KG1 (cell line): Measurements from ENCODE around the gene UBE2QL1.

Experiments
- DNase-seq: peaks from one replicate; lab custom pipeline; 2025; lab: John Stamatoyannopoulos, UW

UBE2QL1 gene

DNA sequence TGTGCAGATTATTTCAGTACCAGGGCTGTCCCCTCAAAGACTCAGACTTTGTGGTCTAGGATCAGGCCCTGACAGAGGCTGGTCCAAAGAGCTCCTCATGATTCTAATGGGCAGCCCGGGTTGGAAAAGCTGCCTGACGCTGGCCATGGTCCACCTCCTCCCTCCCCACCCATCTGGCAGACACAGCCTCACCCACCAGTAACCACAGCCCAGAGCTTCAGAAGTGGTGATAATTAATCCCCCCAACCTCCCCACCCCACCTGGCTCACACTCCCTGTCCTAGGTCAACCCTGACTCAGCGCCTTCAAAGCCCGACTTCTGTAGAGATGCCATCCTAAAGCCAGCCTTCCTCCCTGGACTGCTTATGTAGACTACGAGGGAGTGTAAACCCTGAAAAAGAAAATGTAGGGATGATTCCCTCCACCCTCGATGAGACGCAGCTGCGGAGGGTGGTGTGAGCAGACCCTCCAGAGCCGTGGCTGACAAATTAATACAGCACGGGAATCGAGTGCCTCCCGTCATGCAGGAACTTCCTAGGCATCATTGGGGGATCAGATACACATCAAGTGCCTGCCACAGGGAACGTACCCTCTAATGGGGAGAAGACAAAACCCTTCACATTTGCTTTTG, 7.0 kb downstream of the UBE2QL1 start:
- DNase-seq = no peak

DNA sequence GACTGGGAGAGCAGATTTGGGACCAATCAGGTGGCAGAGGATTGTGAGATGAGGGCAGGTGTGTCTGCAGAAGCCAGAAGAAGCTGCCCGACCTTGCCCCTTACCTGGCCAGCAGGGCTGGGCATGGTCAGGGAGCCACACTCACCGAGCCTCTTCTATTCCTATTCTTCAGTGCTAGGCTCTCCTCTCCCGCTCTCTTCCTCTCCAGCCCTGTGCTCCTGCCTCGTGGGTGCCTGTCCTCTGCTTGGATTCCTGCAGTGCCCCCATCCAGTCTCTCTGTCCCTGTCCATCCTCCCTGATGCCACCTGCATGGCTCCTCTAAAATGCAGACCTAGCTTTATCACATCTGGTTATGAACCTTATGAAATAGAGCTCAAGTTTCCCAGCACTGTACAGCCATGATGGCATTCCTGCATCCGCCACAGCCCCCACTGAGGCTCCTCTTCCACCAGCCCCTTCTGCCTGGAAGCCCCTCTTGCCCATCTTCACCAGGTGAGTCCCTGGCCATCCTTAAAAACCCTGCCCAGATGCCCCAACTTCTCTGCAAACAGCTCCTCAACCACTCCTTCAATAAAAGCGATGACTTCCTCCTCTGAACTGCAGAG, 8.2 kb downstream of the UBE2QL1 start:
- no peak for DNase-seq

DNA sequence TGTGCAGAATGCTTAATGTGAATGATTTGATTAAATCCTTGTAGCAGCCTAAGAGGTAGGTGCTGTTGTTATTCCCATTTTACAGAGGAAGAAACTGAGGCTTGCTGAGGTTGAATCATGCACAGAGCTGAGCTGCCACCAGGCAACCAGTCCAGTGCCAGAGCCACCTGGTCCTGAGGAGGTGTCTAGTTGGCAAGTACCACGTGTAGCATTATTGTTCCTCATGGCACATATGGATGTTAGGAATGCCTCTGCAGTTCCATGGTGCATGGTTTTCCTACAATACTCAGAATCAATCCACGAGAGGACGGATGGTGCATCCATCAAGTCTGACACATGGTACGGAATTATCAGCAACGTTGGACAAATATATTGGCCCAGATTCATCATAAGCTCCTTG, 8.9 kb downstream of the UBE2QL1 start:
- no peak for DNase-seq

DNA sequence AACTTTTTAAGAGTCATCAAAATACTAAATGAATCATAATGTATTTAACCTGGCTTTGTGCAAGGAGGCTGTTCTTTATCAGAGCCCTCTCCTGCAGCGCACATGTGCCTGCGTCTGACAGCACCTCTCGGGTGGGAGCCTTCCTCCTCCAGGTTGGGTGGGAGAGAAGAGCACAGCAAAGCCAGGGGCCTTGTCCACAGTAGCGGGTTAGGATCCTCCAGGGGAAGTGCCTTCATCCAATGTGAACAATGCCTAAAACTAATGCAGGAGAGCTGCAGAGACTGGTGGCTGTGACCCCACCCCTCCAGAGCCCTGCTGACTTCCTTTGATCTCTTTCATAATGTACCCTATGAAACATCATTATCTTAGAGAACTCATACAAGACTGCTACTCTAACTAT, 10.2 kb downstream of the UBE2QL1 start:
- DNase-seq = no peak

DNA sequence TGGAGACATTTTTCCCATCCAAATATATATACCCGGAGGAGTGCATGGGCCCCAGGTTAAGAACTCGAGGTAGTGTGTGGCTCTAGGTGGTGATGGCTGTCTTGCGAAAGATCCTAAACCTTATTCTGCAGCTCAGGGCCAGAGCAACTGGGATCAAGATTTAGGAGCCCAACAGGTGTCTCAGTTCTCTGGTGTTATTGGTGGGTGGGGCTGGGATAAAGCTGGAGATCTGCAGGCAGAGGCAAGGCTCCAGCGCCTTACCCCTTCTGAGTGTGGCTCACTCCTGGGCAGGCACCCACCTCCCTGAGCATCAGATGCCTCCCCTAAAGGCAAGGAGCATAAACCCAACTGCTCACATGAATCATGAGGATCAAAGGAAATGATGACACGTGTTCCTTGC, 11.2 kb downstream of the UBE2QL1 start:
- DNase-seq = no peak

DNA sequence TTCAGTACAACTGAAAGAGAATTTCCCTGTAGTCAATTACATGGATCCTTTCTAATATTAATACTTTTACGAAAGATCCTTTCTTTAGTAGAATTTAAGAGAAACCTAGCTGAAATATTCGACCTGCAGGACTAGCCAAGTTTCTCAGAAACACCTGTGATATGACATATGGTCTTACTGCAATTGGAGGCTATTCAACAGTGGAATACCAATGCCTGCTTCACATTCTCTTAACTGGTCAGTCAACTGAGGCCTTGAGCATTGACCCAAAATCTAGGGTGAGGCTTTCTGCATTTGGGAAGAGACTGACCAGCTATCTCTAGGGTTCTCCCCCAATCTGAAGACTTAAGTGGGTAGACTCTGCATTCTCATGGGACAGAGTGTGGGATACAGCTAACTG, 12.3 kb downstream of the UBE2QL1 start:
- DNase-seq = no peak

DNA sequence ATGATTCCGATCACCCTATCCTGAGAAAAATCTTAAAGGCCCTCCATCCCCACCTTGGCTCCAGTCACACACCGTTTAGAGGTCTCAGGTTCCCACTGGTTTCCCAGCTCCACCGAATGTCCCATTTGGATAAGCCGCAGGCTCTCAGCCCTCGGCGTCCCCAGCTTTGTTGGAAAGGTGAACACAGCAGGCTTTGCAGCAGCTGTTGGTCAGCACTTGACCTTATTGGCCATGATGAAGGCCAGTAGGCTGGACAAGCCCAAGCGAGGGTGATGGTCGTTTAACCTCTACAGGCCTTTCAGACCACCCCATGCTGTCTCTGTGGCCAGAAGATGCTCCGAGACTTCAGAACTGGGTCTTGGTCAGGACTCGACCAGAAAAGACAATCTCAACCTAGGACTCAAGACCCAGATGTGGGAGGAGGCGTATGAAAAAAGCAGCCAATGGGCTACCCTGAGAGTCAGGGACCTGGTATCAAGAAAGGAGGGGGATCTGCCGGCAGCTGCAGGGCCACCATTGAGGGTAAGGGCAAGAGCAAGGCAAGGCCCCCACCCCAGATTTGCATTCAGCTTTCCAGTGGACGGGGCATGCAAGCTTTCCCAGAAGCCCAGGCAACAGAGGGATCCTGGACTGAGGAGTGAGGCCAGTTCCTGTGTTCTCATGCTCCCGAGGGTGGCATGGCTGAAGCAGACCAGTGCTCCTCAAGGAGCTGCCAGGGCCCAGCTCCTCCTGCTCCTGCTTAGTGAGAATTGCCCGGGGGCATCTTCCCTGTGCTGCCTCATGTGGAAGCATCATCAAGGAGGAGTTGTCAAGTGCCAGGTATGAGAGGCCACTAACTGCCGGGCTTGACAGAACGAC, 13.4 kb downstream of the UBE2QL1 start:
- no peak for DNase-seq

DNA sequence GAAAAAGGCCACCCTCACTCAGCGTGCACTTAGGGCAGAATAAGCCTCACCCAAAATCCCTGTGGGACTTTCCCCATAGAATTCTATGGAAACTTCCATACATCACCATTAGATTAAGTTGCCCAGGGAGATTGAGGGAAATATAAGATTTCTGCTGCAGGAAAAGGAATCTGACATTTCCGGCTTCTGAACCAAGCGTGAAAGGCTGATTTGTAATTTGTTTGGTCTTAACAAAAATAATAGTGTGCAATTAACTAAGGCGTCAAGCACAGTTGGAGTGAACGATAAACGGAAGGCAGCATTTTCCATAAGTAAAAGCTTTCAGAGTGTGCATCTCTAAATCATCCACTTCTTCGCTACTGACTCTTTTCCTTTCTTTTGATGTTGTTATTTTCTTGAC, 14.0 kb downstream of the UBE2QL1 start:
- no peak for DNase-seq

DNA sequence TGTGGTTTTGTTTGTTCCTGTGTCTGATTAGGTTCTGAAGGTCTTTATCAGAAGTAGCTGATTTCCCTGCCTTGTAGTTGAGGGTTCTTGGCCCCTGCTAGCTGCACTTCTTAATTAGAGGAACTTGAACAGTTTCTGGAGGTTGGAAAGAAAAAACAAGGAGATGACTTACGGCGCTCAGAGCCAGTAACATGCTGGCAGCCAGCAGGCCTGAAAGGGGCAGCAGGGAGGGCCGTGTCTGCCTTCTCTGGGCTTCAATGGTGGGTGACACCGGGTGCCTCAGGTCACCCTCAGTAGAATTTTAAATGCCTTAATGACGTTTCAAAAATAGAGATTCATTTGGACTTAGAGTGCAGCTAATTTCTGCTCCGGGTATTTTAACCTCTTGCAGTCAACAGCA, 15.8 kb downstream of the UBE2QL1 start:
- DNase-seq = no peak

DNA sequence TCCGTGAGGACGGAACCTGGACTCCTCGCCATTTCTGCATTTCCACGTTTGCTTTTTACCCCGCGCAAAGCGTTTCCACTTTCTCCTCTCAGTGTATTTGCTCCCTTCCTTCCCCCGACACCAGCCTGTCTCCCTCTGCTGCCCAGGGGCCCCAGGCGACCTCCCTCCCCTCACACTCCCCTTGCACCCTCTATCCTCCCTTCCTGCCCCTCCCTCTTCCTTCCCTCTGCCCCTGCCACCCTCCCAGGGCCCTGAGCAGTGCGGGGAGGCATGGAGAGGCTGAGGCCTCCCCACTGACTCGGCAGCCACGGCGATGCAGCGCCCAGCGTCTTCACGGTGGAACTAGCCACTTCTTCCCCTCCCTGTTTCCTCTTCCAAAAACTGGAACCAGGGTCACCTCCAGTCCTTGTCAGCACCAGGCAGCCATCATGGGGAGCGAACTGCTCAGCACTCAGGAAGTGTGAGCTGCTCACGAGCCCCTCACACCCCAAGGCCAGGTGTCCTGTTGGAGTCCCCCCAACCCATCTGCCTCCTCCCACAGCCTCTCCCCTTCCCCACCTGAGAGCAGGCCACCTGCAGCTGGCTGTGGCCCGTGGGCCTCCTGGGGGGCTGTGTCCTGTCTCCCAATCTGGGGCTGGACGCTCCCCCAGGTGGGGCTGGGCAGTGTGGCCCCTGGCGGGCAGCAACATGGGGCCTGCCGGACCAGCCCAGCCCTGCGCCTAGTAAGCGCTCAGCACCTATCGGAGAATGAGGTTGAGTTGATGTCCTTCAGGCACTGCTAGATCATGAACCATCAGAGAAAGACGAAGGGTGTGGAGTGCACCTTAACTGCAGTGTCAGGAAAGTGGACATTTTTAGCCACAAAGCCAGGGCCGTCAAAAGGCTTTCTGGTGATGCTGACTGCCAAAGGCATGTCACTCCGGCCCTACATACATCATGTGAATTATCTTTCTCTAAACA, 17.5 kb downstream of the UBE2QL1 start:
- no peak for DNase-seq

DNA sequence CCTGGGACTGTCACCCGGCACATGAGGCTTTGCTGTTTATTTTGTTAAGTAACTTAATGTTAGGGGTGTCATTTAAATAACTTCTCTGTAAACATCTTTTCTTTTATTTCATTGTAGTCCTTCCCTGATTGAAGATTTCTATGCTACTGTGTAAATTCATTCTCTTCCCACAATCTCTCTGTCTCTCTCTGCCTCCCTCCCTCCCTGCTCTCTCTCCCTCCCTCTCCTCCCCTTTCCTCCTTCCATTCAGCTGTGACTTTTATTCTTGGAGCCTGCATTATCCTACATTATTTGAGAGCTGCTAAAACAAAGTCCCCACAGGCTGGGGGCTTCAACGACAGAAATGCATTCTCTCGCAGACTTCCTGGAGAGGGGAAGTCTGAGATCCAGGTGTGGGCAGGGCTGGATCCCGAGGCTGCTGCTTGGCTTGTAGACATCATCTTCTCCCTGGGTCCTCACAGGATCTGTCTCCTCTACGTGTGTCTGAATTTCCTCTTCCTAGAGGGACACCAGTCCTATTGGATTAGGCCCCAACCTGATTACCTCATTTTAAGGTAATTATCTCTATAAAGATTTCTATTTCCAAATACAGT, 18.4 kb downstream of the UBE2QL1 start:
- DNase-seq = no peak

DNA sequence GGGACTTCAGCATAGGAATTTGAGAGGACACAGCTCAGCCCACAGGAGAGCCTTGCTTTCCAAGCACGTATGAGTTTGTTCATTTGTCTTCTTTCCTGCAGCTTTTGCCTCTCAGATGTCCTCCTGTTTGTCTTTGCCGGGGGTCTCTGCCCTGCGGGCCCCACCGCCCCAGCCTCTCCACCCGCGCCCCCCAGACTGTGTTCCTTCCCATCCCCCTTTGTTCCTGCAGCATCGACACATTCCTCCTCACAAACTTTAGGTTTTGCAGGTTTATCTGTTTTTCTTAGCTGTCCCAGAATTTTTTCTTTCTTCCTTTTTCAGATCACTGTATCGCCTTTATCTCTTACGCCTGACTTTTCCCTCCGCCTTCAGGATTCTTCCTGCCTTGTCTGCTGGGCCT, 18.9 kb downstream of the UBE2QL1 start:
- no peak for DNase-seq

DNA sequence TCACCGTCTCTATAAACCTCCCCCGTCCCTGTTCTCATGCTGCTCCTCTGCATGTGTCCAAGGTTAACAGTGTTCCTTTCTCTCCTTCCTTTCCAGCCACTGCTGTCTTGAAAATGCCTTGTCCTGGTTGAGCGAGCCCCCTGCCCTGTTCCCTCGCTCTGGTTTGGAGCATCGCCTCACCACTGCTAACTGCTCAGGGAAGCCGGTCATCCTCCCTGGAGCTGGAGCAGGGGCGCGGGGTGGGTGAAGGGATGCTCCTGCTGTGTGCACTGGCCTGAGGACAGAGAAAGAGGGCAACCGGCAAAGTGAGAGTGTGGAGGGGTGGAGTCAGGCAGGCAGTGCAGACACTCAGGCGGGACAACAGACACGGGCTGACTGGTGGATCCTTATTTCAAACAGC, 19.4 kb downstream of the UBE2QL1 start:
- DNase-seq = no peak

DNA sequence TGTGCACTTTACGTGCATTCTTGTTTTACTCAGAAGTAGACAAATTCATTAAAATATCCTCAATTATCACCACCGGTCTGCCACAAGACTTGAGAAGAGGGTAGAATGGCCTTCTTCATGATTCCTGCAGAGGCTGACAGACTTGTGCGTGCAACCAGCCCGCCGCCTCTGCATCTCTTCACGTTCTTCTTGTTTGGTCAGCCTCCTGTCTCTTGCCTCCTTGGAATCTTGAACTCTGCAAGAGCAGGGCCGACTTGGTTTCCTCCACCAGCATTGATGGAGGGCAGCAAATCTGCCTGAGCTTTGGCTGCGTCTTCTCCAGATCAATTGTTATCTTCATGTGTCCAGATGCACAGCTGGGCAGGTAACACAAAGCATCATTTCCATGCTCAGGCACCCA, 20.2 kb downstream of the UBE2QL1 start:
- DNase-seq = no peak

DNA sequence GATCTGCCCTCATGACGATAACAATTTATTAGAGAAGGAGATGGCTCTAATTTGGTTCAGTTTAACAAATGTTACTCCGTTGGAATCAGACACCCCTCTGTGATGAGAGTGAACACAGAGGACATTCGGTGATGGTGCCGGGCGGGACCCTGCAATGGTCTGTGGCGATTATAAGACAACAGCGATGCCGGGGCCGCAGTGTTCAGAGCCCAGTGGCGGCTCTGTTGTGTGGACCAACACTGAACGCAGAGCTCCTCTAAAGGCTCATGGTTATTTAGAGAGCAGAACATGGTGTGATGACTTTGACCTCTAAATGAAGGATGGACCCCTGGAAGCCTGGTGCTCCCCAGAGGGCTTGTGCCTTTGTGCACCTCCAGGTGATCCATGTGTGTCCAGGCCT, 21.2 kb downstream of the UBE2QL1 start:
- no peak for DNase-seq

DNA sequence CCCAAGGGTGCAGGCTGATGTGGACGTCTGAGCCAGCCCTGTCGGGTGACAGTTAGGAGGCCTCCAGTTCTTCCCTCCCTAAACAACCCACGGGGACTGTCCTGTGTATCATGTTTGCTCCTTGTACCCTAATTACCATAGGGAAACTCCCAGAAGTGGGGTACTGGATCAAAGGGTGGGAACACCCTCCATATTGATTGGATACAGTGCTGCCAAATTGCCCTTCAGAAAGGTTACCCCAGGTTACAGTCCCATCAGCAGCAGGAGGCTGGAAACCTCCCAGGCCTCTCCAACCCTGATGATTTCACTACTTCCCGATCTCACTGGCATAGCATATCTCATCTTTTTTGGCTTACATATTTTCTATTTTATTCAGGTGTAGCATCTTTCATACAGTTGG, 22.0 kb downstream of the UBE2QL1 start:
- no peak for DNase-seq

DNA sequence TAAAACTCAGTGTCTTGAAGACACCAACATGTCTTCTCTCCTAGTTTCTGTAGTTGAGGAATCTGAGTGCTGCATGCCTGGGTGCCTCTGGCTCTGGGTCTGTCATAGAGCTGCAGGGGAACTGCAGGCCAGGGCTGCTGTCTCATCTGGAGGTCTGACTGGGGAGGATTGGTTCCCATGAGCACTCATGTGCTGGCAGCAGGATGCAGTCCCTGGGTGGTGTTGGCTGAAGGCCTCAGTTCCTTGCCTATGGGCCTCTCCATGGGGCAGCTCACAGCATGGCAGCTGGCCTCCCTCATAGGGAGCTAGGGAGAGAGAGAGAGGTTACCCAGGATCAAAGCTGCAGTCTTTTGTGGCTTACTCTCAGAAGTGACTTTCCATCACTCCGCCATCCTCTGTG, 22.6 kb downstream of the UBE2QL1 start:
- DNase-seq = no peak

DNA sequence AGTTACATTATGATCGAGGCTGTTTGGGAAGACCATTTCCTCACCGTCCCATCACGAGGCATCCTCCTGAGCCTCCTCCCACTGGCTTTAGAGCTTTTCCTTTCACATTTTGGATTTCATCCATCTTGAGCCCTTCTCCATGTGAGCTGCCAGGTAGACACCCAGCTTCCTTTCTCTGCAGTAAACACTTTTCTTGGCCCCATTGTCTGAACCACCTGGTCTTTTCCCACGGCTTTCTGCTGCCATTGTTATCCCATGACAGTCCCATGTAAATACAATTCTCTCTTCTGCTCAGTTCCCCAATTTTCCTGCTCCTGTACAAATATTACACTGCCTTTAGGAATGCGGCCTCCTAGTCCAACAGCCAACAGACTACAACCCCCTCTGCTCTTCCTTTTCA, 24.1 kb downstream of the UBE2QL1 start:
- DNase-seq = no peak

DNA sequence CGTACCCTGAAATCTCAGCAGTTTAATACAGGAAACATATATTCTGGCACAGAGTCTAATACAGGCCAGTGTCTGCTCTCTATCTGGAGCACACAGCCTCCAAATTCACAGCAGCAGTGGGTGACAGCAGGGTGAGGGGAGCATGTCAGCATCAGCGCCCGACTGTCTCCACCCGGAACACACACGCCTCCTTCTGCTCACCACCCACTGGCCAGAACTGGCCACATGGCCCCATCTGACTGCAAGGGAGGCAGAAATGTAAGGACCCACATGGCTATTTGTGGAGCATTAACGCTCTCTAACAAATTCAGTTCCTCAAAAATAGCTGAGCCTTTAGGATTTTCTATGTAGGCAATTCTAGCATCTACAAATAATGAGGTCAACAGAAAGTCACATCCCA, 24.6 kb downstream of the UBE2QL1 start:
- DNase-seq = no peak

DNA sequence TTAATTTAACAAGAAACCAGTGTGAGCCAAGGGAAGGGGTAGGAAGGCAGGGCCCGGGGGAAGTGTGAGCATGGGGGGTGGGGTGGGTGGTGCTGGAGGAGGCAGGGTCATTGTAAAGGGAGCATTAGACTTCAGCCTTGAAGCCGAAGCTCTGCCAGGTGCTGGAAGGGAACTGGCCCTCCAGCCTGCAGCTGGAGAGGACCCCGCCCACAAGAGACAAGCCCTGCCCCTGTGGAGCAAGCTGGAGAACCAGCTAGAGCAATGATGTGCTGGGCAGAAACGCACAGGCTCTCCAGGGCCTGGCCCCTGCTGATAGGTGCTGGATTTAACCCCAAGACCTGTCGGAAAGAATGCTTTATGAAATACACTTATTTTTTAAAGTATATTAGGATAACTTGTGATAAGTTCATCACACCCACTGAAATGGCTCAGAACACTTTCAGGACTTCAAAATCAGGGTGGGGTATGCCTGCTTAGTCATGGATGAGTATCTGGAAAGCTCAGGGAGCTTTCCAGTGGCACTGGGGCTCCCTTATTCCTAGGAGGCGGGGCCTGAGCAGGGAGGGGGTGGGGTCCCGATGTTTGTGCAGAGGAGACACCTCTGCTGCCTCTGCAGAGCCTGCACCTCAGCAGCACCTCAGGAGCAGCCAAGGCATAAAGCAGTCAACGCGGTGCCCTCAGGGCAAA, 27.1 kb downstream of the UBE2QL1 start:
- no peak for DNase-seq

DNA sequence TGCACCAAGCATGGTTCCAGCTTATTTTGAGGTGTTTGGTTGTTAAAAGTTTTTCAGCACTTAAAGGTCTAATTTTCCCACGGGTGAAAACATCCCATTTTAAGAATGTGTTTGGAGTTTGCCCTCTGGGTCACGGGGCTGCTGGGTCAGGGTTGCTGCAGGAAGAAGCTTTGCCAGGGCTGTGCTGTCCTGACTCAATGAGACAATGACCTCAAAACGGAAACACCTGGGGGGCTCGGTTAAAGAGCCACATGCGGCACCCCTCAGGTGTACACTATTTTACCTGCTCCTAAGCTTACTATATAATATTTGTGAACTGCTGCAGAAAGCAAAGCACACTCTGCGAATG, 27.6 kb downstream of the UBE2QL1 start:
- no peak for DNase-seq
